AG09309 (cell line): ENCODE results near the gene OR8H3.

Experiments
- DNase-seq: peaks from one replicate; pipeline ENCODE4 v3.0.0-alpha.2; 2010; ENCODE audit warnings: low read depth
- H3K4me3 ChIP-seq: 2 replicates; pipeline ENCODE4 v1.5.1; 2011; ENCODE audit warnings: mild to moderate bottlenecking, low read depth, low read length, moderate library complexity; ENCODE audit not compliant: control insufficient read depth
- CTCF ChIP-seq: IDR thresholded peaks from 2 replicates; pipeline ENCODE4 v1.5.1; 2011; ENCODE audit warnings: mild to moderate bottlenecking, low read depth, low read length, inconsistent platforms; ENCODE audit not compliant: insufficient read depth, control insufficient read depth; ENCODE audit errors: missing control alignments

Gene OR8H3

GRCh38 chr11:56152333-56152732, 30.2 kb downstream of the OR8H3 start:
- no peak for TF ChIP-seq CTCF
- no peak overlapping the region for H3K4me3 ChIP-seq
- no peak for DNase-seq

GRCh38 chr11:56160217-56160616, 38.0 kb downstream of the OR8H3 start, which contains the start of gene OR8K5:
Gene OR8K5, minus strand, starts transcription at chr11:56160317. Its CDS starts 0 bp downstream, at chr11:56160317.
- TF ChIP-seq CTCF: no peak
- H3K4me3 ChIP-seq: no peak within 1 kb of the TSS
- no peak for DNase-seq

- DNase-seq: no peak
- no peak for TF ChIP-seq CTCF
- H3K4me3 ChIP-seq: no peak overlapping the region
Observed at GRCh38 chr11:56163804-56164203, 41.6 kb downstream of the OR8H3 start.

GRCh38 chr11:56172256-56172830, 50.2 kb downstream of the OR8H3 start:
- TF ChIP-seq CTCF: no peak
- H3K4me3 ChIP-seq: no peak overlapping the region
- DNase-seq: no peak
